BJ (cell line): Measurements from ENCODE around the gene ABLIM2. TPM values are rescaled to one million over a fixed set of nuclear protein-coding genes. Genes with fewer than 3 reads are reported as not detected.

Experiments
- CTCF ChIA-PET: fragments of 350-600 bp; formaldehyde crosslinking; extraction: SDS; loops from one replicate; lab custom pipeline; 2021; ENCODE audit warnings: antibody characterized with exemption, inconsistent platforms; lab: Yijun Ruan, JAX
- POLR2A ChIA-PET: fragments of 300-600 bp; sonication (Branson Sonifier 250); formaldehyde crosslinking; extraction: SDS; loops from one replicate; lab custom pipeline; 2021; ENCODE audit warnings: antibody characterized with exemption; lab: Charles Lee
- DNase-seq: peaks from one replicate; pipeline ENCODE4 v3.0.0-alpha.2; 2011; ENCODE audit warnings: low read depth
- H3K27me3 ChIP-seq: 2 replicates; pipeline ENCODE4 v1.6.0; 2011; ENCODE audit warnings: low read length; ENCODE audit not compliant: control insufficient read depth, insufficient read depth
- H3K36me3 ChIP-seq: 2 replicates; pipeline ENCODE4 v1.5.1; 2011; ENCODE audit warnings: low read length; ENCODE audit not compliant: control insufficient read depth, insufficient read depth
- H3K4me3 ChIP-seq: 2 replicates; pipeline ENCODE4 v1.5.1; 2011; ENCODE audit warnings: low read depth, mild to moderate bottlenecking, control low read depth, low read length
- polyA plus RNA-seq: library from polyadenylated mRNA; depleted of rRNA; stranded (reverse); fragments of >200 nt; gene quantifications from 2 replicates; pipeline ENCODE4 v1.2.3, GENCODE V29; 2011
- TF ChIP-seq, protein P1 (sequence below): IDR thresholded peaks from 2 replicates; pipeline ENCODE4 v1.5.1; 2011; ENCODE audit warnings: low read depth, mild to moderate bottlenecking, control low read depth, inconsistent platforms, low read length, moderate library complexity; ENCODE audit not compliant: insufficient read depth

The ABLIM2 gene
- polyA plus RNA-seq, 1 experiment: 0.07 TPM

- ChIA-PET POLR2A (no interaction called here), CTCF (interaction anchor here (0.8 to 1.3 kb wide), 3 partner anchors 20 to 165 kb away, joined by 3 to 4 read pairs (median 4); no protein-coding TSS in a partner anchor)
- no peaks in the 10 kb centered on the region for H3K36me3 ChIP-seq
- DNase-seq: no peak
- TF ChIP-seq, protein P1, sequence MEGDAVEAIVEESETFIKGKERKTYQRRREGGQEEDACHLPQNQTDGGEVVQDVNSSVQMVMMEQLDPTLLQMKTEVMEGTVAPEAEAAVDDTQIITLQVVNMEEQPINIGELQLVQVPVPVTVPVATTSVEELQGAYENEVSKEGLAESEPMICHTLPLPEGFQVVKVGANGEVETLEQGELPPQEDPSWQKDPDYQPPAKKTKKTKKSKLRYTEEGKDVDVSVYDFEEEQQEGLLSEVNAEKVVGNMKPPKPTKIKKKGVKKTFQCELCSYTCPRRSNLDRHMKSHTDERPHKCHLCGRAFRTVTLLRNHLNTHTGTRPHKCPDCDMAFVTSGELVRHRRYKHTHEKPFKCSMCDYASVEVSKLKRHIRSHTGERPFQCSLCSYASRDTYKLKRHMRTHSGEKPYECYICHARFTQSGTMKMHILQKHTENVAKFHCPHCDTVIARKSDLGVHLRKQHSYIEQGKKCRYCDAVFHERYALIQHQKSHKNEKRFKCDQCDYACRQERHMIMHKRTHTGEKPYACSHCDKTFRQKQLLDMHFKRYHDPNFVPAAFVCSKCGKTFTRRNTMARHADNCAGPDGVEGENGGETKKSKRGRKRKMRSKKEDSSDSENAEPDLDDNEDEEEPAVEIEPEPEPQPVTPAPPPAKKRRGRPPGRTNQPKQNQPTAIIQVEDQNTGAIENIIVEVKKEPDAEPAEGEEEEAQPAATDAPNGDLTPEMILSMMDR: no peak
- H3K4me3 ChIP-seq: no peak overlapping the region
- H3K27me3 ChIP-seq: peaks cover 2% of the 10 kb centered on the region; the same call in 1 of the 2 replicates
These were observed 190.9 kb downstream of the ABLIM2 start for GRCh38 chr4:7967501-7968261.

DNA sequence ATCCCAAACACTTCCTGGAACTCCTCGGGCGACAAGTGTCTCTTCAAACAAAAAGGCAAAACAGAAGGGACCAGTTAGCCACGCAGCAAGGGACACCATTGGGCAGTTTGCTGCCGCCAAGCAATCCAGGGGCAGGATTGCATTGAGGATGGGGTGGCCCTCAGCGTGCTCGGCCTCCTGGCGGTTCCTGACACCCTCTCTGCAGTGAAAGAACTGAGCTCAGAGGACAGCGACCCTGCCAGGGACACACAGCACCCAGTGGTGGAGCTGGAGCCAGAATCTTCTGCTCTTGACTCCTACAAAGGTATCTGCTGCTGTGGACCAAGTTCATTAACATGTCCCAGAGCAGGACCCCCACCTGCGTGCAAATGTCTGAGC, 191.6 kb downstream of the ABLIM2 start:
- H3K4me3 ChIP-seq: no peak overlapping the region
- ChIA-PET CTCF (interaction anchor here (0.8 to 1.3 kb wide), 2 partner anchors 21 to 165 kb away, joined by 3 to 4 read pairs; no protein-coding TSS in a partner anchor), POLR2A (no interaction called here)
- TF ChIP-seq, protein P1: no peak
- H3K27me3 ChIP-seq: peaks cover 4% of the 10 kb centered on the region; the same call in 1 of the 2 replicates
- H3K36me3 ChIP-seq: no peaks in the 10 kb centered on the region
- no peak for DNase-seq

DNA sequence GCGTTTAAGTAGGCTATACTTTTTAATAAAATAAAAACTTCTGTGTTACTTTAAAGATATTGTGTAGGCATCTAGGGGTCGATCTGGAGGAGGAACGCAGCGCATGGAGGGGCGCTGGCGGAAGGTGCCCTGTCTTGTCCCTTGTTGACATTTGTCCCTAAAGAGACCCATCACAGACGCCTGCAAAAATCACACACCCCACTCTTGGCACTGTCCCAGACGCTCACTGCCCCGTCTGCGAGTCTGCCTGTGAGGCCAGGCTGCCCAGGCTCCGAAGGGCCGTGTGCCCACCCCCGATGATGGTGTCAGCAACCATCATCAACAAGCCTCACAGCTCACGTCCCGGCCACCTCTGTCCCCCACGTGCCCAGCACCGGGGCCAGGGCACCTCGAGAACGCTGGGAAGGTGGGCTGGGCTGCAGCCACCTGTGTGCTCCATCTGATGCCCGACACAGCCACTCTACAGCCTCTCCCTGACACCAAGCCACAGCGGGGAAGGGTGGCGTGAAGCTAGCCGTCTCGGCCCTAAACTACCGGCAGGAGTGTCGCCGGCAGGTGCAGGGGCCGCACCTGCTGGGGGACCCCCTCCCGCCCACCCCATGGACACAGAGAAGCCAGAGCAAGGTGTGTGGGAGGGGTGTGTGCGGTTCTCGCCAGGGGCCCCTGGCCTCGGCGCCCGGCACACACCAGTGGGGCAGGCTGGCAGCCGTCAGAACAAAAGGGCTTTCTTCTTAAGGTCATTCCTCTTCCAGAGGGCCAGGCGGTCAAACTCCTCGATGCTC, 192.1 kb downstream of the ABLIM2 start:
- no peak for DNase-seq
- Histone ChIP-seq H3K27me3 (peaks cover 4% of the 10 kb centered on the region; the same call in 1 of the 2 replicates), H3K36me3 (no peaks in the 10 kb centered on the region), H3K4me3 (no peak overlapping the region)
- CTCF ChIA-PET: interaction anchor here (1.3 kb wide), 1 partner anchor 164 kb away, joined by 4 read pairs; no protein-coding TSS in a partner anchor
- POLR2A ChIA-PET: no interaction called here
- TF ChIP-seq, protein P1: no peak

DNA sequence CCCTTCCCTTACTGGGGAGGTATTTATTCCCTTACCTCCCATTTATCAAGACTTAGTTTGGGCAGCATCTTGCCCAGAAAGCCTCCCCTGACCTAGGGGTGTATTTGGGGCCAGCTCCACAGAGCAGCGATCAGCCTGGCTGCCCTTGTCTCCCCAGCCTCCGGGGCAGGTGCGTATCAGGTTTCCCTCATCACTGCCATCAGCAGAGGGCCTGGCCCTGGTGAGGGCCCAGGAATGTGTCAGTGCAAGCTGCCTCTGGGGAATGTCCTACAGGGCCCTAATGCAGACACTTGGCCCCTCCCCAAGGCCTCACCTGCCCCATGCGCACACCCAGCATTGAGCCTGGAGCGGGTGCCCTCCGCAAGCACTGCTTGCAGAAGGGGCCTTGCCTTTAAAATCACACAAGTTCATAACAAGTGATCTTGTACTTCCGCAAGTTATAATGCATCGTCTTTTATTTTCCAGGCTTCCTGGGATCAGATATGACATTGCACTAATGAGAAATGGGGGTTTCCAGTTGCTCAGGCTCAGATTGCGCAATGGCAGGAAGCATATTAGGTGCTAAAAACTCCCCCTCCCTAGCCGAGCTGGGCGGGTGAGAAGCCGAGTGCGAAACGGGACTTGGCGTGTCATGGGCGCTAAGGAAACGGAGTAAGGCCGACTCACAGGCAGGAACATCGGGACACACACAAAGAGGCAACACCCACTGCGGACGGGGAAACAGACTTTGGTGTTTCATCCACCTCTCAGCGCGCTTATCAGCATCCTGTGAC, 193.5 kb downstream of the ABLIM2 start:
- TF ChIP-seq, protein P1: no peak
- Histone ChIP-seq H3K27me3 (peaks cover 4% of the 10 kb centered on the region; the same call in 1 of the 2 replicates), H3K4me3 (no peak overlapping the region), H3K36me3 (no peaks in the 10 kb centered on the region)
- no peak for DNase-seq
- ChIA-PET CTCF (interaction anchor here (1.2 kb wide), 1 partner anchor 23 kb away, joined by 3 read pairs; no protein-coding TSS in a partner anchor), POLR2A (no interaction called here)
